ENCODE data around the gene MEGF8.

DNA sequence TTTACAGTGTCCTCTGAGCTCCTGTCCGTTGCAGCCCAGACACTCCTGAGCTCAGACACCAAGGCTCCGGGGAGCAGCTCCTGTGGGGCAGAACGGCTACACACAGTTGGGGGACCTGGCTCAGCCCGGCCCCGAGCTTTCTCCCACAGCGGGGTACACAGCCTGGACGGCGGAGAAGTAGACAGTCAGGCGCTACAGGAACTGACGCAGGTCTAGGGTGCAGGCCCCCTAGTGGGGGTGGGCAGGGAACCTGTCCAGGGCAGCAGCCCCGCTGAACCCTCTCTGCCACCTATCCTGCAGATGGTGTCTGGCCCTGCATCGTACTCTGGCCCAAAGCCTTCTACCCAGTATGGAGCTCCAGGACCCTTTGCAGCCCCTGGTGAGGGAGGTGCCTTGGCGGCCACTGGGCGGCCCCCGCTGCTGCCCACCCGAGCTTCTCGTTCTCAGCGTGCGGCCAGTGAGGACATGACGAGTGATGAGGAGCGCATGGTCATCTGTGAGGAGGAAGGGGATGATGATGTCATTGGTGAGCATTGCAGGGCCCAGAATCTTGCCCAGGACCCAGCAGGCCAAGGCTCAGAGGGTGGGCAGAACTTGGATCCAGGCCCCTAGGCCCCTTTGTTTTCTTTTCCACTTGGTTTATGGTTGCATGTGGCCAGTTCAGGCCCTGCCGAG is 36.4 kb upstream of the MEGF8 start:
- TF ChIP-seq TAF1 (IDR thresholded peaks at IDR 0.05; ENCODE audit: borderline replicate concordance, insufficient read depth, low read length) (no peak), POLR2AphosphoS5 (IDR thresholded peaks at IDR 0.05; ENCODE audit: low read depth, low read length) (no peak), SIN3A (IDR thresholded peaks at IDR 0.05; ENCODE audit: borderline replicate concordance, insufficient read depth, low read length) (no peak)

Measured in PFSK-1 (cell line).